Psoas muscle (tissue), 8 donors: ENCODE results near the gene GLE1. TPM values are rescaled to one million over a fixed set of nuclear protein-coding genes. Genes with fewer than 3 reads are reported as not detected.
A peak's percentile ranks its signal among the peaks of the same experiment; 100 is the strongest.

ENCODE experiments used
- ATAC-seq, 4 donors: fragments of 200-7000 bp; cut with Tn5 transposase; one replicate each; pipeline ENCODE4 v1.9.1; 2020; ENCODE audit warnings: moderate library complexity in 3 of 4, mild to moderate bottlenecking in 2 of 4
- DNase-seq, 2 donors: peaks; one replicate each; pipeline ENCODE4 v3.0.0-alpha.2; 2020
- H3K27ac ChIP-seq: fragments of 200-600 bp; one replicate; pipeline ENCODE4 v1.8.0; 2022
- H3K27me3 ChIP-seq, 3 donors: fragments of 200-600 bp in 1 of 3; one replicate each; pipeline versions ENCODE4 v1.6.1 to v1.8.0; 2013 to 2022; ENCODE audit warnings: low read length in 2 of 3, mild to moderate bottlenecking in 2 of 3, moderate library complexity in 1 of 3; ENCODE audit not compliant: insufficient read depth in 3 of 3
- H3K36me3 ChIP-seq, 2 donors: fragments of 200-600 bp in 1 of 2; one replicate each; pipeline versions ENCODE4 v1.6.1 to v1.8.0; 2013 to 2022; ENCODE audit warnings: low read depth in 1 of 2, mild to moderate bottlenecking in 1 of 2, moderate library complexity in 1 of 2; ENCODE audit not compliant: insufficient read depth in 1 of 2
- H3K4me1 ChIP-seq: fragments of 200-600 bp; one replicate; pipeline ENCODE4 v1.8.0; 2022
- H3K4me3 ChIP-seq: fragments of 200-600 bp; one replicate; pipeline ENCODE4 v1.8.0; 2022; ENCODE audit warnings: mild to moderate bottlenecking
- H3K9me3 ChIP-seq: fragments of 200-600 bp; one replicate; pipeline ENCODE4 v1.8.0; 2022
- CTCF ChIP-seq: fragments of 200-600 bp; IDR thresholded peaks from one replicate; pipeline ENCODE4 v1.8.0; 2022; ENCODE audit warnings: antibody characterized with exemption
- WGBS, 3 donors: extraction: QIAGEN DNeasy Blood & Tissue Kit; methylation state at CpG; one replicate each; pipeline versions ENCODE4 v1.1.6 to v1.1.7; 2013; 5-methylcytosine and 5-hydroxymethylcytosine counted together
- intact Hi-C, 2 donors: fragments of 100-400 bp; cut with DNase I; formaldehyde crosslinking; loops; one replicate each; pipeline versions ENCODE4 v1.11.0 to v1.14.2; 2022
- polyA plus RNA-seq, 3 donors: library from polyadenylated mRNA; stranded (reverse); fragments of 200-250 nt; gene quantifications; one replicate each; pipeline ENCODE4 v1.2.3, GENCODE V29; 2013
- total RNA-seq, 4 donors: library from RNA; stranded (reverse); fragmentation: NEBNext Ultra II Directional in 2 of 4; extraction: Animal tissue kit (Norgen Biotek cat#: 25700) in 2 of 4; gene quantifications; one replicate each; pipeline versions ENCODE4 v1.2.1 to v1.2.4, GENCODE V29; 2021 to 2023
- donor health status: healthy with polysubstance abuse.
- donor health status: DM: no; HTN: no; CAD: no; lungs with moderate emphysema.
- donor health status: Bipolar disorder and iron deficiency.
- donor health status: healthy.
- donor health status: DM: yes; HTN: yes; CAD: no.
- donor health status: DM: no; HTN: no; CAD: no.
- donor health status: DM: no; HTN: no; CAD: no.
- donor health status: DM: yes; HTN: yes; CAD: no.

The GLE1 gene
- total and polyA plus RNA-seq, 7 donors = 10.3 to 29.5 (median 22.1) TPM

GRCh38 chr9:128457207-128457606, 47.3 kb upstream of the GLE1 start:
- Histone ChIP-seq H3K9me3 (no peaks in the 10 kb centered on the region), H3K36me3 (peaks cover 3 to 30% of the 10 kb centered on the region in 2 donors), H3K4me1 (no peaks in the 10 kb centered on the region), H3K27ac (no peak overlapping the region), H3K4me3 (peak overlapping the region; percentile 86), H3K27me3 (no peaks in the 10 kb centered on the region)
- intact Hi-C loops = loop anchor here in 1 of 2 donors (5.0 kb wide), 1 partner anchor 100 kb away; no protein-coding TSS in a partner anchor
- no peak for DNase-seq
- no peak for ATAC-seq
- WGBS, 3 donors = 44 to 50% (median 45%) methylated on average over 14 of the region's 14 CpGs
- no peak for TF ChIP-seq CTCF

- no peak for DNase-seq
- no peak for ATAC-seq
- H3K27me3 ChIP-seq = no peaks in the 10 kb centered on the region
- no peaks in the 10 kb centered on the region for H3K4me1 ChIP-seq
- no peak for TF ChIP-seq CTCF
- intact Hi-C loops = loop anchor here in 1 of 2 donors (5.0 kb wide), 1 partner anchor 98 kb away; no protein-coding TSS in a partner anchor
- H3K4me3 ChIP-seq = no peak overlapping the region
- 47 to 68% (median 54%) methylated on average over 3 of the region's 3 CpGs for WGBS, 3 donors
- H3K27ac ChIP-seq = no peak overlapping the region
- H3K36me3 ChIP-seq = peaks cover 3 to 35% of the 10 kb centered on the region in 2 donors
- no peaks in the 10 kb centered on the region for H3K9me3 ChIP-seq
Measured at GRCh38 chr9:128459011-128459410, 45.5 kb upstream of the GLE1 start.

GRCh38 chr9:128469070-128469469, 35.4 kb upstream of the GLE1 start:
- no peak for TF ChIP-seq CTCF
- Histone ChIP-seq H3K27ac (no peak overlapping the region), H3K36me3 (peaks cover 0 to 31% of the 10 kb centered on the region in 2 donors), H3K4me3 (no peak overlapping the region), H3K27me3 (no peaks in the 10 kb centered on the region), H3K9me3 (no peaks in the 10 kb centered on the region), H3K4me1 (no peaks in the 10 kb centered on the region)
- intact Hi-C loops = no loop called here
- ATAC-seq = no peak
- no peak for DNase-seq
- WGBS, 3 donors = 92 to 94% (median 94%) methylated on average over 7 of the region's 7 CpGs

- peaks cover 0 to 33% of the 10 kb centered on the region in 2 donors for H3K36me3 ChIP-seq
- H3K27ac ChIP-seq = no peak overlapping the region
- WGBS, 3 donors = 73 to 81% (median 76%) methylated on average over 5 of the region's 5 CpGs
- no peak for TF ChIP-seq CTCF
- no peak overlapping the region for H3K4me3 ChIP-seq
- no peaks in the 10 kb centered on the region for H3K4me1 ChIP-seq
- intact Hi-C loops = no loop called here
- no peak for ATAC-seq
- no peaks in the 10 kb centered on the region for H3K9me3 ChIP-seq
- peak in 1 of 2 donors; percentile 63 for DNase-seq
- H3K27me3 ChIP-seq = no peaks in the 10 kb centered on the region
Measured at GRCh38 chr9:128470560-128470959, 34.0 kb upstream of the GLE1 start.

GRCh38 chr9:128473104-128473503, 31.4 kb upstream of the GLE1 start:
- 95 to 99% (median 98%) methylated on average over 5 of the region's 5 CpGs for WGBS, 3 donors
- peaks cover 0 to 23% of the 10 kb centered on the region in 2 donors for H3K36me3 ChIP-seq

More at GRCh38 chr9:128473104-128473503, 31.4 kb upstream of the GLE1 start:
- H3K4me3 ChIP-seq = no peak overlapping the region
- no peaks in the 10 kb centered on the region for H3K9me3 ChIP-seq
- no peaks in the 10 kb centered on the region for H3K27me3 ChIP-seq
- no peak for TF ChIP-seq CTCF
- DNase-seq (no peak), ATAC-seq (no peak)
- intact Hi-C loops = no loop called here
- H3K27ac ChIP-seq = no peak overlapping the region
- no peaks in the 10 kb centered on the region for H3K4me1 ChIP-seq
